ENCODE results near the gene MS4A10.

The MS4A10 gene

GRCh38 chr11:60785806-60786361, 751 bp downstream of the MS4A10 start:
- DNase-seq (ENCODE audit: extremely low read depth in 1 of 2, low read depth in 1 of 2), result no peak

DNA sequence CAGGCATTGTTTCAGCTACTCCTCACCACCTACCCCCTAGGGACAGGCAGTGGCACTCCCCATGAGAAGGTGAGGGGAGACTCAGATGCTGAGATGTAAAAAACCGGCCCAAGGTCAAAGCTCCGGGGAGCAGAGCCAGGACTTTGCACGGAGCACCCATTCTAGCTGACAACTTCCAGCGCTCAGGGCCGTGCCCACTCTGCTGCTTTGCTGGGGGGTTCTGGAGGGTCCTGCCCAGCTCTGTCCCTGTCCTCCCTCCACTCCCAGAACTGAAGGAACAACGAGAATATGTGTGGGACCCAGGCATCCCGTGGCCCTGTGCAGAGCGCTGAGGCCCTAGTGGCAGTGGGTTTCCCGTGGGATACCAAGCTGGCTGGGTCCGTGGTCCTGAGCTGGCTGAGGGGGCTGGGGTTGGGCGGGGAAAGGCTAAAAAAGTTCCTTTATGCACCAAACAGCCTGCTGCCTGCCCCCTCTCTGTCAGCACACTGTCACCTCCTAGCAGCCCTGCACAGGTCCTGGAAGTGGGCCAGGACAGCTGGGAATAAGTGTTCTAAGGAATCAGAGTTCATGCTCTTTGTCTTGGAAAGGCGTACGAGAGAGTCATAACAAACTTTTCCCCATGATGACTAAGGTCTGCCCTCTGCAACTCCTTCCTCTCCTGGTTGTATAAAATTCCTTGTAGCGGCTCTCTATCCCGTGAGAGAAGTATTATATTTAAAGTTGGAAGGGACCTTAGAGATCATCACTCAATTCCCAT, 1.9 kb downstream of the MS4A10 start:
- DNase-seq (ENCODE audit: extremely low read depth in 1 of 2, low read depth in 1 of 2), result no peak

GRCh38 chr11:60788401-60789125, 3.4 kb downstream of the MS4A10 start:
- DNase-seq (ENCODE audit: extremely low read depth in 1 of 2, low read depth in 1 of 2), result no peak

- no peak for DNase-seq (ENCODE audit: extremely low read depth in 1 of 2, low read depth in 1 of 2)
These were observed 5.6 kb downstream of the MS4A10 start for GRCh38 chr11:60790726-60791125.

- no peak for DNase-seq (ENCODE audit: extremely low read depth in 1 of 2, low read depth in 1 of 2)
These were observed 6.2 kb downstream of the MS4A10 start for GRCh38 chr11:60791153-60791933.

GRCh38 chr11:60792521-60792920, 7.4 kb downstream of the MS4A10 start:
- DNase-seq (ENCODE audit: extremely low read depth in 1 of 2, low read depth in 1 of 2), result no peak

- DNase-seq (ENCODE audit: extremely low read depth in 1 of 2, low read depth in 1 of 2), result no peak
These were observed 10.2 kb downstream of the MS4A10 start for GRCh38 chr11:60795291-60795690.

DNA sequence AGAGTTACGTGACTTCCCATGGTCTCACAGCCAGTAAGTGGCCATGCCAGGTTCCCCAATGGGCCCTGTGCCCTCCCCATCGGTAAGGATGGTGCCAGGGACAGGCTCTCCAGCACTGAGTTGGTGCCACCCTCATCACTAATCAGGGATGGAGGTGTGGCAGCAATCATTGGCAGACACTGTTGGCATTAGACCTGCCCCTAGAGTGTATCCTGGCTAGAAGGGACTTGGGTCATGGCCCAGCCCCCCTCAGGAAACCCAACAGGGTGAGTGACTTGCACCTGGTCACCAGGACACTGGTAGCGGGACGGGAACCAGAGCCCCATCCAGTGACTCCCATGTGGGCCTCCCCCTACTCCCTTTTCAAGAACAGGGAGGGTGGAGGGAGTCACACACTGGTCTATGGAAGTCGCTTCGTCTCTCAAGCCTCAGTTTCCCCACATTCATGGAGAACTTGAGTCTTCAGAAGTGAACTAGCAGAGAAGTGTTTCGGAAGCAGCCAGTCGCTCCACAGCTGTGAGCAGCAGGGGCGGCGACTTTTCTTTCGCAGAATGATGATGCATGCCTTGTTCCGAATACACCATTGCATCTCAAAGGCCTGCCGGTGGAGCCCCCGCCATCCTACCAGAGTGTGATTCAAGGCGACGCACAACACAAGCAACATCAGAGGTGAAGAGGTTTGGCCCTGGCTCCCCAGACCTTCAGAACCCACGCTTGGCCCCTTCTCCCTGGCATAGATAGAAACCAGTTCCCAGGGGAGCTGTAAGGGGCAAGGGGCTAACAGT, 12.9 kb downstream of the MS4A10 start:
- no peak for DNase-seq (ENCODE audit: extremely low read depth in 1 of 2, low read depth in 1 of 2)

- DNase-seq (ENCODE audit: extremely low read depth in 1 of 2, low read depth in 1 of 2), result no peak
These were observed 13.5 kb downstream of the MS4A10 start for GRCh38 chr11:60798631-60799030.

- no peak for DNase-seq (ENCODE audit: extremely low read depth in 1 of 2, low read depth in 1 of 2)
These were observed 16.1 kb downstream of the MS4A10 start for GRCh38 chr11:60801194-60801593.

DNA sequence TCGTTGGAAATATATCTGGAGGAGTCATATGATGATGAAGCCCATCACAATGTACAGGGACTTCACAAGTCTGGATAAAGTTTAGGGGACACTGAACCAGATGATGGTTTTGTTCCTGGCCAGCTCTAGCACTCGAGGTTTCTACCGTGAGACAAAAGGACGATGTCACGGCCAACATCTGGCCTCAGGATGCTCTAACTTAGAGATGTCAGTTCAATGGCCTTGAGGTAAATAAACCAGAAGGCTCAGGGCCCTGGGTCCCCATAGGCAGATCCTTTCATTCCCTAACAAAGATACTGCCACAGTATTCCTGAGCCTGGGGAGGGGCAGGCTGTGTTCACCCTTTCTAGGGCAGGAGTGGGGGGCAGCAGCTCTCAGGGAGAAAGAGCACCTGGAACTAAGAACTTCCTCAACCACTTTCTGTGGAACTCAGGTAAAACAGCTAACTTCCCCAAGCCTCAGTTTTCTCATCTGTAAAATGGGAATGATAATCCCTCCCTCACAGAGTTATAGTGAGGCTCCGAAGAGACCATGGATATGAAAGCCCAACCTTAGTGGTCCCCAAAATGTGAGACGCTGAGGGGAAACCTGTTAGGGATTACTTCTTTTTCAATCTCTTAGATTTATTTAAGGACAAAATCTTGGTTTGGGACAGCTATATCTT, 18.3 kb downstream of the MS4A10 start:
- no peak for DNase-seq (ENCODE audit: extremely low read depth in 1 of 2, low read depth in 1 of 2)

- DNase-seq (ENCODE audit: extremely low read depth in 1 of 2, low read depth in 1 of 2), result no peak
These were observed 24.1 kb downstream of the MS4A10 start for GRCh38 chr11:60809249-60809648.

GRCh38 chr11:60809691-60810090, 24.6 kb downstream of the MS4A10 start:
- DNase-seq (ENCODE audit: extremely low read depth in 1 of 2, low read depth in 1 of 2), result no peak

DNA sequence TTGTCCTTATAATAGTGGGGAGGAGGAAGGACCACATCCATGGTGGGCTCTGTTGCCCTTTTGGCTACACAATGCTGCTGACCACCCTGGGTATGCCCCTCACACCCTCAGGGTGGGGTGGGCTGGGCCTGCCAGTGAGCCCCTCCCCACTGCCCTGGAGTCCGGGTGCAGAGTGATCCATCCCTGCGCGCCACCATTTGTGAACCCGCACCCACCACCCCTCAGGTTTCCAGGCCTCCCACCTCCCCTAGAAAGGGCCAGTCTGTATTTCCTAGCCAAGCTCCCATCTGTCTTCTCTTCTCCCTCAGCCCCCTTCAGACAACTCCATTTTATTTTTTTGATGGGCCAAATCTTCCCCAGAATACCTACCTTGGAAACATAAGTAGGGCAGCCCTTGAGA, 25.0 kb downstream of the MS4A10 start:
- no peak for DNase-seq (ENCODE audit: extremely low read depth in 1 of 2, low read depth in 1 of 2)

DNA sequence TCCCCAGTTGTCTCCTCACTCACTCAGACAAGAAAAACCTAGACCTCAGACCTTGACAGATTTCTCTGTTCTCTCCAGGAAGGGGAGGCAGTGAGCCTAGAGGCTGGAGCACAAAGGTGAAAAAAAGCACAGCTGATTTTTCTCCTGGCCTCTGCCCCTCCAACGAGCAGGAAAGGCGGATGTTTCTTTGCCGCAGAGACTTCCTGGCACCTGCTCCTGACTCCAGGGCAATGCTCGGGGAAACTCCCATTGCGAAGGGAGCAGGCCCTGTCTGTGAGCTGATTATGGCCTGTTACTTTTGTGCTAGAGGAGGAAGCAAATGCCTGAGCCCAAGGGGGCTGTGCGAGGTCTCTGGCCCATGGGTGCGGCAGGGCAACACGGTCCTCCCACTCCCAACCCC, 25.4 kb downstream of the MS4A10 start:
- no peak for DNase-seq (ENCODE audit: extremely low read depth in 1 of 2, low read depth in 1 of 2)

DNA sequence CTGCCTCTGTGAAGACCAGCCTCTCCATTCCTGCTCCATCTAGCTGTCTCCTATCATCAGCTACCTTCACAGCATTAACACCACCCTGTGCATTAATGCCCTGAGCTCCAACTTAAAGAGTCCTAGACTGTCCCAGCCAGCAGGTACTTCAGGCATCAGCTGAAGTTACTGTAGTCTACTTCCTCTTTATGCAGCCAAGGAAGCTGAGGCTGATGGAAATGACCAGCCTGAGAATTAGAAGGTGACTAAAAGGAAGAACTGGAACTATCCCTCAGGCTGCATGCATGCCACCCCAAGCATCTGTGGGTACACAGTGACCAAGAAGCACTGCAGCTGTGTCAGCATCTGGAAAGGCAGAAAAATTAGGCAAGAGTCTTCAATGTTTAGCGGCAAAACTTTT, 28.2 kb downstream of the MS4A10 start:
- DNase-seq (ENCODE audit: extremely low read depth in 1 of 2, low read depth in 1 of 2), result no peak

GRCh38 chr11:60814112-60814511, 29.0 kb downstream of the MS4A10 start:
- no peak for DNase-seq (ENCODE audit: extremely low read depth in 1 of 2, low read depth in 1 of 2)

DNA sequence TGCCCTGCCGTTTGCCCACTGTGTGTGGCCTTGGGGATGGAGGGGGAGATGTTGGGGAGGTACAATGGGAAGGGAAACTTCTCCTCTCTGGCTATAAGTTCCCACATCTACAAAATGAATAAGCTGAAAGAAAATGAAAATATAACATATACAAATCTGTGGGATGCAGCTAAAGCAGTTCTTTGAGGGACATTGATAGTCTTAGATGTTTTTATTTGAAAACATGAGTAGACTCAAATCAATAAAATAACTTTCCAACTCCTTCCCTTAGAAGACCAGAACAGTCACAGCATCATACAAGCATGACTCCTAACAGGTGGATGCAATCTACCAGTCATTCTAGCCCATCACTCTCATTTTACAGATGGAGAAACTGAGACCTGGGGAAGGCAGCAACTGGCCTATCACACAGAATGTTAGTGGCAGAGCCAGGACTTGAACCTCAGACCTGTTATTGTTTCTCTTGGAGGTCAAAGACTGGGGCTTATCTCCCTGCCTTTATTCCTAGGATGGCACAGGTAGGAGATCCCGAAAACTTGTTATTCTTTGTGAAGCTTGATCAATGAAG, 31.5 kb downstream of the MS4A10 start:
- DNase-seq (ENCODE audit: extremely low read depth in 1 of 2, low read depth in 1 of 2), result no peak

- no peak for DNase-seq (ENCODE audit: extremely low read depth in 1 of 2, low read depth in 1 of 2)
These were observed 32.9 kb downstream of the MS4A10 start for GRCh38 chr11:60818057-60818456.

All from activated CD8-positive, alpha-beta memory T cell treated with anti-CD3 and anti-CD28 coated beads for 1 hour (primary cell).